HEK293 (cell line): ENCODE results near the gene BSCL2.

ENCODE experiments used
- ZNF518A ChIP-seq: fragments of 450-650 bp; formaldehyde crosslinking; conservative IDR thresholded peaks from 2 replicates; pipeline ENCODE4 v1.5.1; 2016; ENCODE audit warnings: low read depth, missing biosample characterization, missing genetic modification characterization
- ZNF692 ChIP-seq: fragments of 450-650 bp; formaldehyde crosslinking; IDR thresholded peaks from 2 replicates; pipeline ENCODE4 v1.5.1; 2016; ENCODE audit warnings: missing biosample characterization, missing genetic modification characterization

GRCh38 chr11:62645946-62646824 lies 61.0 kb downstream of the BSCL2 start, which contains the start of gene GANAB:
- no peak for TF ChIP-seq ZNF518A (tag by site-specific recombination)
- TF ChIP-seq ZNF692 (tag by site-specific recombination) = peak; percentile 48; the same call in 1 of the 2 replicates
